D721Med (cell line): Measurements from ENCODE around the gene PID1.
A peak's percentile ranks its signal among the peaks of the same experiment; 100 is the strongest.

Source experiments
- DNase-seq: peaks from one replicate; pipeline ENCODE4 v3.0.0; 2011; ENCODE audit warnings: low spot score; ENCODE audit not compliant: insufficient read length
- FAIRE-seq: peaks from 2 replicates; lab custom pipeline; 2011; peaks lifted over from hg19 to GRCh38; lab: Jason Lieb, UNC
- TF ChIP-seq, protein P1 (sequence below): IDR thresholded peaks from 2 replicates; pipeline ENCODE4 v1.5.1; 2012; ENCODE audit warnings: mild to moderate bottlenecking, control low read depth; ENCODE audit not compliant: insufficient read depth; ENCODE audit errors: missing control alignments

The PID1 gene

DNA sequence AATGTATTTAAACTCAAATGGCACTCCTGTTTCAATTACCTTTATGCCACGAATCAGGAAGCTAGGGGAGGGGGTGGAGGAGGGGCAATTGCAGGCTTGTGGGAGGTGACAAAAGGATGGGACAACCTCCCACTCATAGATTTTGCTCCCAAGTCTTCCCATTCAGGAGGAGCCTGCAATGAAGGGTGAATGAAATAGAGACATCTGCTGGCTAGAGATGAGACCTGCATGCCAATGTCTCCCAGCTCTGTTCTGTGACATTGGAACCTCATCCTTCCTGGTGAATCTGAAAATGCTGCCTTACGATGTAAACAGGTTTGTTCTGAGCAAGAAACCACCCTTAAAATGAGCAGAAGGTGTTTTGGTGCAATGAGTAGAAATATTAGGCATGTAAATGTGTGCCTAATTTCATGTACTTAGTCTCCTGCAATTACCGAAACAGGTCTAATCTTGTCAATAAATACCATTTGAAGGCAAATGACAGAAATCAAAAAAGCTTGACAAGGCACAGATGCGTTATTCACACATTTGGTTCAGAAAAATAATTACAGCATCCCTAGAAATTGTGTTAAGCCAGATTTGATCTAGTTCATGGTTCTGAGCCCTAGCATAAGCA lies 2.7 kb upstream of the PID1 start:
- TF ChIP-seq, protein P1, sequence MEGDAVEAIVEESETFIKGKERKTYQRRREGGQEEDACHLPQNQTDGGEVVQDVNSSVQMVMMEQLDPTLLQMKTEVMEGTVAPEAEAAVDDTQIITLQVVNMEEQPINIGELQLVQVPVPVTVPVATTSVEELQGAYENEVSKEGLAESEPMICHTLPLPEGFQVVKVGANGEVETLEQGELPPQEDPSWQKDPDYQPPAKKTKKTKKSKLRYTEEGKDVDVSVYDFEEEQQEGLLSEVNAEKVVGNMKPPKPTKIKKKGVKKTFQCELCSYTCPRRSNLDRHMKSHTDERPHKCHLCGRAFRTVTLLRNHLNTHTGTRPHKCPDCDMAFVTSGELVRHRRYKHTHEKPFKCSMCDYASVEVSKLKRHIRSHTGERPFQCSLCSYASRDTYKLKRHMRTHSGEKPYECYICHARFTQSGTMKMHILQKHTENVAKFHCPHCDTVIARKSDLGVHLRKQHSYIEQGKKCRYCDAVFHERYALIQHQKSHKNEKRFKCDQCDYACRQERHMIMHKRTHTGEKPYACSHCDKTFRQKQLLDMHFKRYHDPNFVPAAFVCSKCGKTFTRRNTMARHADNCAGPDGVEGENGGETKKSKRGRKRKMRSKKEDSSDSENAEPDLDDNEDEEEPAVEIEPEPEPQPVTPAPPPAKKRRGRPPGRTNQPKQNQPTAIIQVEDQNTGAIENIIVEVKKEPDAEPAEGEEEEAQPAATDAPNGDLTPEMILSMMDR: peak; percentile 83
- peak; percentile 83 for FAIRE-seq
- DNase-seq: peak; percentile 25

DNA sequence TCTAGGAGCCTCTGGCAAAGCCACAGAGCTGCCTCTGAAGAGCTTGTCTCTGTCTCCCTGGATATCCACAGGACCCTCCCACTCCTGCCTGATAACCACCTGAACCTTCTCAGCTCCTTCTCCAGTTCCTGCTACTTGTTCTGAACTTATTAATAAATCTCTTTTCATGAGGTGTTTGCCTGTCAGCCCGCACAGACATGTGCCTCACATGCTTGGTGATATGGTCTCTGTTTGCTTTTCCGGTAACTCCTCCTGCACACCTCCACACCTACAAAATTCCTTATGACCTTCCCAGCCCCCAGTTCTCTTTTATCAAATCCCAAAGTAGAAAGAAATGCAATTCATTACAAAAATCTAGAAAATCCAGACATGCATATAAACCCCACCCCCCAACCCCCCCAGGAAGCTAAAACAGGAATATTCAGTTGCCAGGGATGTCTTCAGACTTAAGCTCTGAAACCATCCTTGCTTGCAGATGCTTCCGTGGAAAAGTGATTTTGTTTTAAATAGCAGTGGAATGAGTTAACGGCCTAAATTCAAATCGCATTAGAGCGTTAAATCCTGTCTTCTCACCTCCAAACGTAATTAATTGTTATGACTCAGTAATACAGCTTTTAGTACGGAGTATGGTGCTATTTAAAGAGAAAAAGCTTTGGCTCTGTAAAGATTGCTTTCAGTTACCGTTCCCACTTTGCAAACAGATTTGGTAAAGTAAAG lies 2.1 kb upstream of the PID1 start:
- FAIRE-seq (no peak), DNase-seq (no peak)
- TF ChIP-seq, protein P1: no peak

DNA sequence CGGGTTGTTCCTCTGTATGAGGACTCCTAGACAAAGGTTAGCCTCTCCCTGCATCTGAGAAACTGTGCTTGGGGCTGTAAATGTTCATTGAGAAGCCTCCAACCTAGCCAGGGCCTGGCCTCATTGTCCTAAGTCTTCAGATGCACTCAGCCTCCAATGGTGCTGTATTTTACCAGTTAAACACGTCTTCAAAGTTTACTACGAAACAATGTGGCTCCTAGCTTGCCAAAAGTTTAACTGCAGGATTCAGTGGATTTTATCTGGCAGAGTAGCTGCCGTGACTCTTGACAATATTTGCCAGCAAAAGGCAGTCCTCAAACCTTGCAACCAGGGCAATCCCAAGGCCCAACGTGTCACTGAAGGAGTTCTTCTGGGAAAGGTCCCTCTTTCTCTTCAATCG lies 1.1 kb downstream of the PID1 start:
- TF ChIP-seq, protein P1: no peak
- no peak for DNase-seq
- FAIRE-seq: no peak

DNA sequence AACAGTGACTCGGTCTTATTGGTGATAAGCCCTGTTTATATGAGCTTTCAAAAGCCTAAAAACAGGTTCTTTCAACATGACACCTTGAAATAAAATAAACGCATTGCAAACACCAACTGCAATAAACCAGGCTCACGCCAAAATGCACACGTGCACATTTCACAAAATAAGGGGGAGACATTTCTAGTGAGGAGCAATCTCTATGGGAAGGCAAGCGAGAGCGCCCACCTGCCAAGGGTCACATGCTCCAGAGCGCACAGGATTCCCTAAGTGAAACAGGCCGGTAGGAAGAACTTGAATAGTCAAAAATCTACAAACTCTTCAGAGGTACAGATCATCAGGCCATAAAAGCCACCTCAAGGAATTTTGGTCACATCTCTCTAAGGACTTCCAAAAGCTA lies 1.9 kb downstream of the PID1 start:
- FAIRE-seq: no peak

DNA sequence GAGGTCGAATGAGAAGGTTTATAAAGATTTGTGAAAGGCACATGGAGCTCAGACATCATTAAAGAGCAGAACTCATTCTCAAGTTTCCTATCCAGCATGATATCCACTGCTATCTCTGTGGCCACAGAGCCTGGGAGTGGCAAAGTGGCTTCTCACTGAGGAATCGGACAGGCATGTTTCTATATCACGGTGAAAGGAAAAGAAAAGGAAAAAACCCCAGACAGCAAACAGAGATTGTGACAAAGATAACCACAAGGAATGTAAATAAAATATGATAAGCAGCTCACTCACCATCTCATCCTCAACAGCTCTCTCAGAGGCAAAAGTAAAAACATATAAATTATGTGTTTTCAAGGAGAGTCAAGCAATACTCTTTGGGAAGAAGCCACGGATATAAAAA lies 2.5 kb downstream of the PID1 start:
- DNase-seq (no peak), FAIRE-seq (no peak)
- TF ChIP-seq, protein P1: no peak

More for the DNA sequence above, 1.9 kb downstream of the PID1 start:
- TF ChIP-seq, protein P1: no peak
- DNase-seq: no peak

DNA sequence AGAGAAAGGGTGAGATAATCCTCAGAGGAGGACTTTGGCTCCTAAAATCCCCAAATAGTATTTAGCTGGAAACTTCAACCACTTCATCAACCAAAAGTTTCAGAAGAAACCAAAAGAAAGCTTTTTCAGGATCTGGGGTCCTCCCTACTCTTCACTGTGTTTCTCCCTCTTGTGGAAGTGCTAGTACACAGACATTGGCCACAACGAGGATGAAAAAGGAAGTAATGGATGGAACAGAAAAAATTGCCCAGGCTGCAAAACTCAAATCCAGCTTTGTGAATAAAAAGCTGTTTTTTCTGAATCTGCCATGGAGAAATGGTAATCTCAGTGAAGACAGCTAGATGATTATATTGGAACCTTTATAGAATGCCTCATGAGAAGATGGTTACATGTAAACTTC lies 4.0 kb downstream of the PID1 start:
- no peak for FAIRE-seq

More for the DNA sequence above, 4.0 kb downstream of the PID1 start:
- TF ChIP-seq, protein P1: no peak
- DNase-seq: no peak
